IPS-18a (cell line): ENCODE measurements around the gene KRT26.
"Not testable (repeated sequence)": the region's sequence is repeated elsewhere in the genome, so short reads cannot be mapped to it uniquely, and the experiment has no call there.

ENCODE experiments used
- H3K27ac ChIP-seq: one replicate; pipeline ENCODE4 v1.5.1; 2013; ENCODE audit warnings: low read length
- H3K27me3 ChIP-seq: one replicate; pipeline ENCODE4 v1.6.1; 2013; ENCODE audit warnings: mild to moderate bottlenecking, low read length; ENCODE audit not compliant: control insufficient read depth, insufficient read depth
- H3K36me3 ChIP-seq: one replicate; pipeline ENCODE4 v1.6.1; 2013; ENCODE audit warnings: low read depth, low read length; ENCODE audit not compliant: control insufficient read depth
- H3K4me1 ChIP-seq: one replicate; pipeline ENCODE4 v1.6.1; 2013; ENCODE audit warnings: low read depth, low read length; ENCODE audit not compliant: control insufficient read depth
- H3K4me3 ChIP-seq: one replicate; pipeline ENCODE4 v1.5.1; 2013; ENCODE audit warnings: low read length
- H3K9ac ChIP-seq: one replicate; pipeline ENCODE4 v1.6.1; 2013; ENCODE audit warnings: mild to moderate bottlenecking, low read length, moderate library complexity
- H3K9me3 ChIP-seq: one replicate; pipeline ENCODE4 v1.6.1; 2013; ENCODE audit warnings: low read depth, low read length; ENCODE audit not compliant: control insufficient read depth

The KRT26 gene

GRCh38 chr17:40755231-40755630, 16.8 kb downstream of the KRT26 start, which contains the start of gene KRT25:
Gene KRT25, minus strand, starts transcription at chr17:40755331. Its CDS starts 60 bp downstream, at chr17:40755271.
- H3K9me3 ChIP-seq: no peaks in the 10 kb centered on the region
- no peak within 1 kb of the TSS for H3K9ac ChIP-seq
- no peaks in the 10 kb centered on the region for H3K27me3 ChIP-seq
- no peaks in the 10 kb centered on the region for H3K4me1 ChIP-seq
- no peak within 1 kb of the TSS for H3K27ac ChIP-seq
- no peaks in the 10 kb centered on the region for H3K36me3 ChIP-seq
- no peak within 1 kb of the TSS for H3K4me3 ChIP-seq

DNA sequence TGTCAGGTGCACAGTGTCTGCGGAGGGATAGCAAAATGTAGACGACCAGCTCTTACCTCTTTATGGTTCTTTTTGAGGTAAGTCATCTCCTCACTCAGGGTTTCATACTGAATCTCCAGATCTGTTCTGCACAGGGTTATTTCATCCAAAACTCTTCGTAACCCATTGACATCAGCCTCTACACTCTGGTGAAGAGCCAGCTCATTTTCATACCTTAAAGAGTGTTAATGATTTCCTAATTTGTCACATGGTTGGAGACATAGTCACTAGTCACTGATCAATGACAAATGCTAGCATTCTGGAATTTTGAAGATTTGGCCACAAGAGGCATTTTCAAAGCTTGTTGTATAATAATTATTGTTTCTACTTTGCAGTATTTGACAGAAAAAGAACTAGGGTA, 18.2 kb downstream of the KRT26 start:
- Histone ChIP-seq H3K4me3 (no peak overlapping the region), H3K27me3 (no peaks in the 10 kb centered on the region), H3K36me3 (no peaks in the 10 kb centered on the region), H3K27ac (no peak overlapping the region), H3K9ac (no peak overlapping the region), H3K9me3 (no peaks in the 10 kb centered on the region), H3K4me1 (no peaks in the 10 kb centered on the region)

DNA sequence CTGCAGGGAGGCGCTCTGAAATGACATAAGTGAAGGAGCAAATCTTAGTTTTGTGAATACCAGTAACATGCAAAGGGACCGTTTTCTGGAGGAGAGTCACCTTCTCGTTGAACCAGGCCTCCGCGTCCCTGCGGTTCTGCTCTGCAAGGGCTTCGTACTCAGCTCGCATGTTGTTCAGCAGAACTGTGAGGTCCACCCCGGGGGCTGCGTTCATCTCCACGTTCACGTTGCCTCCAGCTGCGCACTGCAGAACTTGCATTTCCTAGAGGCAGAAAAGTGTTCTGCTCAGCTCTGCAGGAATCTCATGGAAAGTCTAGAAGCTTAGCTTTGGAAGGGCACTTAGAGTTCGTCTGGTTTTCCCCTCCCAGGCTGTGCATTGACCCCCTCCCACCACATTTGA, 20.9 kb downstream of the KRT26 start:
- Histone ChIP-seq H3K27me3 (no peaks in the 10 kb centered on the region), H3K9me3 (no peaks in the 10 kb centered on the region), H3K4me1 (no peaks in the 10 kb centered on the region), H3K4me3 (no peak overlapping the region), H3K36me3 (no peaks in the 10 kb centered on the region), H3K27ac (no peak overlapping the region), H3K9ac (no peak overlapping the region)

DNA sequence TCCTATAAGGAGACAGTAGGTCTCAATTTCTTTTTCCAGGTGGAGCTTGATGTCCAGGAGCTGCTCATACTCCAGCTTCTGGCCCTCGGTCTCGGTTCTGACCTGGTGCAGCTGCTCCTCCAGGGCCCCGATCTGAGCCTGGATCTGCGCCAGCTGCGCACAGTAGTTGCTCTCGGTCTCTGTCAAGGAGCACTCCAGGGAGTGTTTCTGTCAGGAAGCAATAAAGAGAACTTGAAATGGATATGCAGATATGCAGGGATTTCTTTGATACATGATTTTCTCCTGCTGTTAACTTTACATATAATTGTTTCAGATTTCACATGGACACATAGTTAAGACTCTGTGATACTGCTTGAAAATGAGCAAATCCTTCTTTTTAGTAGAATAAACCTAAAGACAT, 21.6 kb downstream of the KRT26 start:
- Histone ChIP-seq H3K36me3 (no peaks in the 10 kb centered on the region), H3K27me3 (no peaks in the 10 kb centered on the region), H3K4me1 (no peaks in the 10 kb centered on the region), H3K9ac (no peak overlapping the region), H3K27ac (no peak overlapping the region), H3K9me3 (no peaks in the 10 kb centered on the region), H3K4me3 (no peak overlapping the region)

DNA sequence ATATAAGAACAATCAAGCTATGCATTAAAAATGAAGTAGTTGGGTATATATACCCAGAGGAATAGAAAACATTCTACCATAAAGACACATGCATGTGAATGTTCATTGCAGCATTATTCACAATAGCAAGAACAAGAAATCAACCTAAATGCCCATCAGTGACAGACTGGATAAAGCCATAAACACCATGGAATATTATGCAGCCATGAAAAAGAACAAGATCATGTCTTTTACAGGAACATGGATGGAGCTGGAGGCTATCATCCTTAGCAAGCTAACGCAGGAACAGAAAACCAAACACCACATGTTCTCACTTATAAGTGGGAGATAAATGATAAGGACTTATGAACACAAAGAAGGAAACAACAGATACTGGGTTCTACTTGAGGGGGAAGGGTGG, 23.3 kb downstream of the KRT26 start:
- H3K4me3 ChIP-seq, H3K27me3 ChIP-seq, H3K36me3 ChIP-seq, H3K9me3 ChIP-seq, H3K9ac ChIP-seq, H3K4me1 ChIP-seq, H3K27ac ChIP-seq: not testable (repeated sequence)

- H3K27ac ChIP-seq: no peak overlapping the region
- no peaks in the 10 kb centered on the region for H3K27me3 ChIP-seq
- H3K9ac ChIP-seq: no peak overlapping the region
- no peaks in the 10 kb centered on the region for H3K4me1 ChIP-seq
- H3K4me3 ChIP-seq: no peak overlapping the region
- no peaks in the 10 kb centered on the region for H3K9me3 ChIP-seq
- H3K36me3 ChIP-seq: no peaks in the 10 kb centered on the region
Measured at GRCh38 chr17:40738553-40738952, 33.4 kb downstream of the KRT26 start.

DNA sequence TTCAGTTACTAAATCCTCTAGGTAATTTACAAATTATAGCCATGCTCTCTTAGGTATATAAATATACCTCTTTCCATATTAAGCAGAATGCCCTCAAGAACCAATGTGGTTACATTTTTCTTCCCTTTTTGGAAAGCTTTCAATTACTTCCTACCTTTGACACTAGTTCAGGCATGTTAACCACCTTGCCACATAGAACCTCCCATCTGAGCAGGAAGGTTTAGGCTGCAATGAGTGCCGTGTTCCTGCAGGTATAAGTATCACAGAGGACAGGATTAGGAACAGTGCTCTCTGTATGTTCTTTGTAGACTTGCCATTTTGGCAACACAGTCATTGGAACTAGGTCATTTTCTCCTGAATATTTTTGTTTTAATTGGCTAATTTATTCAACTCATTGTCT, 37.0 kb downstream of the KRT26 start:
- no peaks in the 10 kb centered on the region for H3K36me3 ChIP-seq
- no peaks in the 10 kb centered on the region for H3K9me3 ChIP-seq
- no peak overlapping the region for H3K9ac ChIP-seq
- H3K4me3 ChIP-seq: no peak overlapping the region
- no peaks in the 10 kb centered on the region for H3K27me3 ChIP-seq
- no peaks in the 10 kb centered on the region for H3K4me1 ChIP-seq
- no peak overlapping the region for H3K27ac ChIP-seq

DNA sequence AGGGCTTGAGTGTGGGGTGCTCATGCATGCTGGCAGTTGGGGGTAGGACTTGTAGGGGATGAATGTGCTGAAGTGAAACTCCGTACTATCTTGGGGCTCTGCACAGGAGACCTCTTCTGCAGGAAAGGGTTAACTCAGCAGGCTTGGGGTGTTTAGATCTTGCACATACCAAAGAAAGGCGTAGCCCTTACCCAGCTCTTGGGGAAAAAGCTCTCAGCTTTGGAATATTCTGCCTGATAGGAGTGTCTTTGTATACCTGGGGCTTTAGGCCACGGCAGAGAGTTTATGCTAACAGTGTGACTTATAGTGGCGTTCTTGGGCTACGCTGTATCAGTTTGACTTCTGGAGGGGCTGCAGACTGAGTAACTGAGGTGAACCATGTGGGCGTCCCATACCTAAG, 38.0 kb downstream of the KRT26 start:
- Histone ChIP-seq H3K27me3 (no peaks in the 10 kb centered on the region), H3K4me3 (no peak overlapping the region), H3K9me3 (no peaks in the 10 kb centered on the region), H3K9ac (no peak overlapping the region), H3K27ac (no peak overlapping the region), H3K4me1 (no peaks in the 10 kb centered on the region), H3K36me3 (no peaks in the 10 kb centered on the region)

DNA sequence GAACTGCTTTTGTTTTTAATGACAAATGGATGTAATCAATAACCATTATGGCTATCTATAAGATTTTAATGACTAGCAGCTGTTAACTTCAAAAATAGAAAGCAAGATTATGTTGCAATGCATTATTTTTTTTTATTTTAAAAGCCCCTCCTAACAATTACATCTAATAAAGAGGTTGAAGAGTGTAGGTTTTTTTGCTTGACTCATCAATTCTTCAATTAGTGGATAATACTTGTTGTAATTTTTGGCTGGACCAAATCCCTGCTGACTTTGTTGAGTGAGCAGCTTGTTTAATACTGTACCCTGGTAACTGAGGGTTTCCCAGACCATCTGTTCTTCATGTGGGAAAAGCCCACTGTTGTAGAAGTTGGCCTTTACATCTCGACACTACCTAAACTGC, 41.0 kb downstream of the KRT26 start:
- H3K27me3 ChIP-seq: no peaks in the 10 kb centered on the region
- H3K27ac ChIP-seq: no peak overlapping the region
- H3K36me3 ChIP-seq: no peaks in the 10 kb centered on the region
- no peak overlapping the region for H3K4me3 ChIP-seq
- no peaks in the 10 kb centered on the region for H3K4me1 ChIP-seq
- H3K9me3 ChIP-seq: no peaks in the 10 kb centered on the region
- H3K9ac ChIP-seq: no peak overlapping the region

- H3K4me3 ChIP-seq: no peak overlapping the region
- no peak overlapping the region for H3K27ac ChIP-seq
- H3K36me3 ChIP-seq: no peaks in the 10 kb centered on the region
- no peaks in the 10 kb centered on the region for H3K4me1 ChIP-seq
- H3K9me3 ChIP-seq: no peaks in the 10 kb centered on the region
- H3K9ac ChIP-seq: no peak overlapping the region
- no peaks in the 10 kb centered on the region for H3K27me3 ChIP-seq
Measured at GRCh38 chr17:40727447-40728231, 44.4 kb downstream of the KRT26 start.

- no peaks in the 10 kb centered on the region for H3K36me3 ChIP-seq
- no peak overlapping the region for H3K27ac ChIP-seq
Measured at GRCh38 chr17:40726919-40727318, 45.1 kb downstream of the KRT26 start.

DNA sequence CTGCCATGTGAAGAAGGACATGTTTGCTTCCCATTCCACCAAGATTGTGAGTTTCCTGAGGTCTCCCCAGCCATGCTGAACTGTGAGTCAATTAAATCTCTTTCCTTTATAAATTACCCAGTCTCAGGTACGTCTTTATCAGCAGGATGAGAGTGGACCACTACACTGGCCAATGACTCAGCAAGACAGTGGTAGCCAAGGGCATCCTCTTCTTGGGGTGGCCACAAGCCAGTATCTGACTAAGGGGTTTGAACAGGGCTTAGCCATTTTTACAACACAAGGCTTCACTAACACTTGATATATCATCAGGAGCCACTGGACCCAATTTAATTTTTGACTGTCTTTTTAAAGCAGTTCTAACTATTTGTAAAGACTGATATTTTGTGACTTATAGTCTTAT, 47.3 kb downstream of the KRT26 start:
- no peaks in the 10 kb centered on the region for H3K27me3 ChIP-seq

More at GRCh38 chr17:40726919-40727318, 45.1 kb downstream of the KRT26 start:
- H3K9me3 ChIP-seq: no peaks in the 10 kb centered on the region
- no peak overlapping the region for H3K4me3 ChIP-seq
- H3K9ac ChIP-seq: no peak overlapping the region
- no peaks in the 10 kb centered on the region for H3K27me3 ChIP-seq
- no peaks in the 10 kb centered on the region for H3K4me1 ChIP-seq

More for the DNA sequence above, 47.3 kb downstream of the KRT26 start:
- Histone ChIP-seq H3K9ac (no peak overlapping the region), H3K36me3 (no peaks in the 10 kb centered on the region), H3K27ac (no peak overlapping the region), H3K4me3 (no peak overlapping the region), H3K4me1 (no peaks in the 10 kb centered on the region), H3K9me3 (no peaks in the 10 kb centered on the region)
